GM19240 (cell line): Measurements from ENCODE around the gene GABRG3.

Source experiments
- DNase-seq: peaks from one replicate; pipeline ENCODE4 v3.0.0; 2011; ENCODE audit warnings: low spot score; ENCODE audit not compliant: insufficient read length

GABRG3 gene

DNA sequence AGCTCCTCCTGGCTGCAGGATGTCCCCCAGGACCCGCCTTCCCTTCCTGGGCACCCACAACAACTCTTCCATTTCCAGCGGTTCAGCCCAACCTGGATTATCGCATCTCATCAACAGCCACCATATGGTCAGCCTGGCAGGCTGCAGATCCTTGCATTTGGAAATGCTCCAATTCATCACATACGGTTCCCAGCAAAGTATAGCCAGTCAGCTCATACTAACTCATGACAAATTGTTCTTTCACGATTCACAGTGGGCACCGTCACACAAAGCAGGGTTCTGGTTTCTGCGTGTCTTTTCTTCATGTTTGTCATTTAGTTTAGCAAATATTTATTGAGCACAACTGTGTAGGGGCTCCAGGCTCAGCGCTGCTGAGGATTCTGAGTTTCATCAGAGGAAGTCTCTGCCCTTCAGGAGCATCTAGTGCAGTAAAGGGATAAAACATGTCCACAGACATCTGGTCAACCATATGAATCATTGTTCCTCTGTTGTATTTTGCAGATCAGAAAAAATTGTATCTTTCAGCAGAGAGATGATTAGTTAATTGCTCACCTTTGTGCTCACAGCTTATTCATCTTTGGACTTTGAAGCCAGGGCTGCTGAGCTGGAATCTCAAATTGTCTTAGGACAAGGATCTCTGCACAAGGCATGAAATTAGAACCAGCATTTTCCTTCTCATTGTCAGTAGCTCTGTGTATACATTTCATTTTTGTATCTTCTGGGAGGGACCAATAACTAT is 125.1 kb downstream of the GABRG3 start:
- no peak for DNase-seq

DNA sequence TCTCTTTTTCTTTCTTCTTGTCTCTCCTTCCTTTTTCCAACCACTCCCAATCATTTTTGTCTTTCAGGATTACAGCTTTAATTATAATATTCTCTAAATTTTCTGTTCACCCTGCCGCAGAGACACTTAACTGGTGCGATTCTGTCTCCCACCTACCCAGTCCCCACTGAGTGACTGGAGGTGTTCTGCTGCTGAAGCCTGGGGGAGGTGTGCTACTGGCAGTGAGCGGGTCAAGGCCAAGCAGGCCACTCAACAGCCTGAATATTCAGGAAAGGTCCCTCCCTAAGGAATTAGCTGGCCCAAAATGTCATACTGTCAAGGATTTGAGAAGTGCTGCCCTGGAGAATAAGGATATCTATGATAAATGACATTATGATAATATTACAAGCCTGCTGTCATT is 126.5 kb downstream of the GABRG3 start:
- no peak for DNase-seq

DNA sequence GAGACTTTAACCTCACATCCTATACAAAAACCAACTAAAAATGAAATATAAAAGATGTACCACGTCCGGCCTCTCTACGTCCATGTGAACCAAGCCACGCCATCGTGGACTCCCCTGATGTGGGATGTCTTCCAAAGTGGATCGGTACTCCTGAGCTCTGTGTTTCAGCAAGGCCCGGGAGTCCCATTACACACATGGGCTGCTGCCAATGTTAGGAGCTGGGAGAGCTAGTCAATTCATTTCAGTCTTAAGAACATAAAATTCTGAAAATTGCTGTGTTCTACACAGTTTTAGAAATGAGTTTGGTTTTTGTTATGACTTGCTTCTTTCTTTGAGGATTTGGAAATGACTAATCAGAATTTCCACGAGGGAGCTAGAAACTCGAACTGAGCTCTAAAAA is 131.0 kb downstream of the GABRG3 start:
- DNase-seq, result no peak

DNA sequence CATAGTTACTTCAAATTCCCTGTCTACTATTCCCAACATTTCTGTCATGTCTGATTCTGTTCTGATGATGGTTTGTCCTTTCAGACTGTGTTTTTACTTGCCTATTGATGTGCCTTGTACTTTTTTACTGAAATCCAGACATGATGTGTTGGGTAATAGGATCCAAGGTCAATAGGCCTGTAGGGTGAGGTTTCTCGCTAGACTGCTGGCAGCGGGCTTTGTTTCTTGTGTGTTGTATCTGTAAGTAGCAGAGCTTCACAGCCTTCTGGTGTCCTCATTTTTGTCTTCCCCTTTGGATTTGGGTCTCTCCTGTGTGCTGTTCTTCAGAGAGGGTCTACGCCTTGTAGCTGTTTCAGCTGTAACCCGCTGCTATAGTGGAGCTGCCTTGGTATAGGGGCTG is 140.3 kb downstream of the GABRG3 start:
- no peak for DNase-seq

DNA sequence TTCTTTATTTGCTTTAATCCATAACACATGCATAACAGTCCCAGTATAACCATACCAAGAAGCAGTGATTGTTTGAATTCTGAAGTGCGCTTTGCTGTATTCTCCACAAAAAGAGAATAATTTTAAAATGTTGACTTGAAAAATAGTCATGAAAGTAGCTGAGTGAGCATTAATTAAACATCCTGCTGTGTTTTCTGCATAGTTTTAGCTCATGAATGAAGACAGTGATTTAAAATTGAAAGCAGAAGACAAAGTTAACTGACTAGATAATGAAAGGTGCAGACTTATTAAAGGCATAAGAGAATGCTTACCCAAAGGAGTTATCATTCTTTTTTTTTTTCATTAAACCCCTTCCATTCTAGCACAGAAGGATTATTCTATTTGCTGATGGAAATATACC is 143.5 kb downstream of the GABRG3 start:
- no peak for DNase-seq

DNA sequence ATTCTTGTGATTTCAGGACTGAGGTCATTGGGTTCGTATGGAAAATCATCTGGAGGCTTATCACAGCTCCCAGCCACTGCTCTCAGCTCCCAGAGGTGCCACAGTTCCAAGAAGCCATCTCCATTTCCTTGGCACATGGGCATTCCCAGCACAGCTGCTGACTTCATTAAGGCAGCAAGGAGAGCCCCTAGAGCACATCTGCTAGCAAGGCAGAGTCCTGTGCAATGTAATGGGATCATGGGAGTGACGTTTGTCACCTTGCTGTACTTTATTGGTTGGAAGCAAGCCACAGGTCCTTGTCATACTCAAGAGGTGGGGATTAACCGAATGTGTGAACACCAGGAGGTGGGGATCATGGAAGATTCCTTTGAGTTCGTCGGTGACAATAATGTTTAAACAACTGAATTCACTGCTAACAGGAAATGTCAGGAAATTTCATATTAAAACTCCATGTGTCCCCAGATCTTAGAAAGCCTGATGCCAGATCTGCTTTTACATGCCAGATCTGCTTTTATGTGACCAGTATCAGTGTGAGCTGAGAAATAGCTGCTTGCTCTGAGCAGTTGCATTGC is 148.8 kb downstream of the GABRG3 start:
- DNase-seq, result no peak

DNA sequence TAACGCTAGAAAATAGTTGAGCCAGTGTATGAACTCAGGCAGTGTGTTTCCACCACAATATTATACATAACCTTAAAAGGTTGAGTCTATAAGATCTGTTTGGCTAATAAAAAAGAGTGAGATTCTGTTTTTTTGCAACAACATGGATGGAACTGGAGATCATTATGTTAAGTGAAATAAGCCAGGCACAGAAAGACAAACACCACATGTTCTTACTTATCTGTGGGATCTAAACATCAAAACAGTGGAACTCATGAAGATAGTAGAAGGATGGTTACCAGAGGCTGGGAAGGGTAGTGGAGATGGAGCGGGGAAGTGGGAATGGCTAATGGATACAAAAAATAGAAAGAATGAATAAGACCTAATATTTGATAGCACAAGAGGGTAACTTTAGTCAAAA is 150.7 kb downstream of the GABRG3 start:
- DNase-seq, result no peak

DNA sequence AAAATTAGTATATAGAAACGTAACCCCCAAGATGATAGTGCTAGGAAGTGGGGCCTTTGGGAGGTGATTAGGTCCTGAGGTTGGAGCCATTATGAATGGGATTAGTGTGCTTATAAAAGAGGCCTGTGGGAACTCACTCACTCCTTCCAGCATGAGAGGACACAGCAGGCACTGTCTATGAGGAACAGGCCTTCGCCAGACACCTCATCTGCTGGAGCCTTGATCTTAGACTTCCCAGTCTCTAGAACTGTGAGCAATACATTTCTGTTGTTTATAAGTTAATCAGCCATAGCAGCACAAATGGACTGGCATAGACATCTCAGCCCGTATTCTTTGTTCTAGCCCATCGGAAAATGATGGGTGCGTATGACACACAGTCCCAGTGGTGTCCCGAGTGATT is 152.3 kb downstream of the GABRG3 start:
- no peak for DNase-seq

DNA sequence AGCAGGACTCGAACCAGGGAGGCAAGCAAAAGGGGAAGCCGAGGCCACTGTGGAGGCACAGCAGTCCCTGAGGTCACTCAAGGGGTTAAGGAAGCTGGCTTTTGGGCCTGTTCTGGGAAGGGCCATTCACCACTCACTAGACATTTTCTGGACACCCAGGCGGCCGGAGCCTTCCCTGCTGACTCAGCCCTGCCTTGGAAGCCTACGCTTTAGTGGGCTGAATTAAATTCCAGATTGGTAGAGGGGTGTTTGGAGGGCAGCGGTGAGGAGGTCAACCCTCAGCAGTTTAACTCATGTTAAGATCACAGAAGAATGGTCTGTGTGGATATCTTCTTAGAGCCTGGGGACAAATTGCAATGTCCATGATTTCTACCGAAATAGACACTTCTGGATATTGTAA is 152.8 kb downstream of the GABRG3 start:
- no peak for DNase-seq

DNA sequence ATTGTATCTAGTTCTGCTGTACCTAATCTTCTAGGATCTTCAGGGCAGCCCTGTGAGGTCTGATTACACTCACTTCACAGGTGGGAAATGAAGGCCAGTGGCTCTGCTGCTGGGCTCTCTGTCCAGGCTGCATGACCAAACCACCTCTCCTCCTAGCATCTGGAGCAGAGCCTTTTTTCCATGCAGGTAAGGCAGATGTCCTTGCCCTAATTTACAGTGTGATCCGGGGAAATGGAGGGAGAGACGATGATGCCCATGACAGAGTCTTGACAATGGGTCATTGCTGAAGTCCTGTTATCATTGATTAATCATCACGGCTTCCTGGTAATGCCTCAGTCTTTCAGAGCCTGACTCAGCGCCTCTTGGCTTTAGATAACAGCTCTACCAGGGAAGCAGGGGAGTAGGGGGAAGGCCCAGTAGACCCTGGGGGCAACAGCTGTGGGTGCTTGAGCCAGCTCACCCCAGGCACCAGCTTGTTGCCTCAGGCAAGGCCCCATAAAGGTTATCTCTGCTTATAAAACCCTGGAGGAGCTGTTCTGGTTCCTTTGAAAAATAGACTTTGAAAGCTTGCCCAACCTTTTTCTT is 153.4 kb downstream of the GABRG3 start:
- no peak for DNase-seq

DNA sequence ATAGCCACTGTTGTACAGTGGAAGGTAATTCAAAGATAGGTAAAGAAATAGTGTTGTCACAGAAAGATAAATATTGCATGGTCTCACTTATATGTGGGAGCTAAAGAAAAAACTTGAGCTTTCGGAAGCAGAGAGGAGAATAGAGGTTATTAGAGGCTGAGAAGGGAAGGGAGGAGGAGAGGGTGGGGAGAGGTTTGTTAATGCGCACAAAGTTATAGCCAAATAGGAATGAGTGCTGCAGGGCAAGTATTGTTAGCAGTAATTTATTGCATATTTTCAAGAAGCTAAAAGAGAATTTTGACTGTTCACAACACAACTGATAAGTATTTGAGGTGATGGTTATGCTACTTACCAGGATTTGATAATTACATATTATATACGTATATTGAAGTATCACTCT is 154.2 kb downstream of the GABRG3 start:
- DNase-seq, result no peak

DNA sequence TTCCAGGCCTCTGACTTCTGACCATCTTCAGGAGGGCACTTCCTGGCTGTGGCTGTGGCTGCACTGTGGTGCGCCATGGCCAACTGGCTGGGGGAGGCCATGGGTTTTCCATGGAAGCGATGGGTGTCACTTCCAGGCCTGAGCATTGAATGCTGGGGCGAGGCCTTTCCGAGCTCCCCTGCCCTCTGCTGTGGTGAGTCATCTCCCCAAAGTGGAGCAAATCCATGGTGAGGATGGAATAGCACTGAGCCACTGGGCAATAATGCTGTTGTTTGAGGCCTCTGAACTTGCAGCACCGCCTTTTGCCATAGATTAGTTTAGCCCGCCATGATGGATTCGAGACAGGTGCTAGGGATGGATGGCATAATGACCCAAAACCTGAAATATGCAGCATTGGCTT is 155.5 kb downstream of the GABRG3 start:
- no peak for DNase-seq

DNA sequence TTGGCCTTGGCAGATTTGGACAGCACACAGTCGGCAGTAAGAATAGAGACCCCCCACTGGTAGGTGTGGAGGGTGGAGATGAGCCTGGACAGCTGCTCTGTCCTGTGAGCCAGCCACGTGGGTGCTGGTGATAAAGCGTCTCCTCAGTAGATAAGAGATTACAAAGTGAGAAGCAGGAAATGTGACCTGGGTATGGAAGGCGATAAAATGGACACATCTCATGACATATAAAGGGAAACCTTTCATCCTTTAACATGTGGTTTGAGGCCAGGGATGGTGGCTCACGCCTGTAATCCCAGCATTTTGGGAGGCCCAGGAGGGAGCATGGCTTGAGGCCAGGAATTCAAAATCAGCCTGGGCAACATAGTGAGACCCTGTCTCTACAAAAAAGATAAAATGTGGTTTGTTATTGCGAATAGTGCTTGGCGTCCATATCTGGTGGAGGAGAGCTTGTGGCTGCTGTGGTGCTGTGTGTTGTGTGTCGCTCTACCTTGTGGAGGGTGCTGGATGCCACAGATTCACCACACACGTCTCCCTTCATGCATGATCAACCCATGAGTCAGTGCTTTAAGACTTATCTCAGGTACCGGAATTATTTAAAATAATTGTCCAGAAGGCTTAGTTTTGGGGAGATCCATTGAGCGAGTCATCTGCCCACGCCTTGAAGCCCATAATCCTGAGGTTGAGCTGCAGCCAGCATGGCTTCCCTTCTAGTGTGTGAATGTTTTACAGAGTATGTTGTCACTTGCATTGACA is 157.0 kb downstream of the GABRG3 start:
- DNase-seq, result no peak

DNA sequence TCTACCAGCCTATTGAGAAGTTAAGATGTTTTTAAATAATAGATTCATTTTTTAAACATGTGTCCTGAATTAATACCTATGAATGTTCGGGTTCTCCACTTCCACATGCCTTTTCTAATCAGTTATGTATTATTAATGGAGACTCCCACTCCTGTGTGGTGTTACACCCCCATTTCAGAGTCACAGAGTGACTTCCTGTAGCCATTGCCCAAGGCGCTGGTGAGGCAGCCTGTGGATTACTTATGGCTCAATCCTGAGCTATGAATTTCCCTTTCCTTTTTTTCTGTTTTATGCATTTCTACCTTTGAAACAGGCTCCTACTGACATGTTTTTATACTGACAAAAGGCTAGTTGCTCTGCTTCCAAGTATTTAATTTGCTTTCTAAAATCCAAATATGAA is 162.3 kb downstream of the GABRG3 start:
- DNase-seq, result no peak

DNA sequence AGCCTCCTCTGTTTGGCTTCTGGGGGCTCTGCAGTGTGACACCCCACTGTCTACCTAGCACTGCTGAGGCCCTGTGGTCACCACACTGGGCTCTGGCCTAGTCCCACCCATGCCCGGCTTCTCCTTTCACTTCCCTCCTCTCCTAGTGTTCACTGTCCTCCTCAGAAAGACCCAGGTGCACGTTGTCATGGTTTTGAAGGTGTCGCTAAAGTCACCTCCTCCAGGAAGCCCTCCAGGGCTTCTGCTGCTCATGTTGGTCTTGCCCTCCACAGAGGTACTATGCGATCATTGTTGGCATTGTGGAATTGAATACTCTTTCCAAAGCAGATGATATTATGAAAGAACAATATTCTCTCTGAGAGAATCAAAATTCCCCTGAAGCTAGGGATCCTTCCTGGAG is 163.5 kb downstream of the GABRG3 start:
- no peak for DNase-seq

DNA sequence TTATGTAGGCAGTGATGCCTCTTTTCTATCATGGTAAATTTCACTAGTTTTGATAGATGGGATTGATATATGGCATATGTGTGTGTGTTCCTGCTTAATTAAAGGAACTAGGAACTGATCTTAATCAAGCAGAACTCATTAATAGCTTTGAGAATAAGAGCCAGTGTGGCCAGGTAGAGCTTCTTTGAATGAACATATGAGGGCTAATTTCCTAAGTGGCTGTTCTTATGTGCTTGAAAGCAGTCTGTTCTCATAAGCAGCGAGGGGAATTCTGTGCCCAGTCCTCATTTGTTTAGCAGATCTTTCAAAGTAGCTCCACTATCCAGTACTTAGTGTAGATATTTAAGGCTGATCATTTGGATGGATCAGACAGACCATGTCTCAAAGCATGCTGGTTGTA is 164.2 kb downstream of the GABRG3 start:
- DNase-seq, result no peak

DNA sequence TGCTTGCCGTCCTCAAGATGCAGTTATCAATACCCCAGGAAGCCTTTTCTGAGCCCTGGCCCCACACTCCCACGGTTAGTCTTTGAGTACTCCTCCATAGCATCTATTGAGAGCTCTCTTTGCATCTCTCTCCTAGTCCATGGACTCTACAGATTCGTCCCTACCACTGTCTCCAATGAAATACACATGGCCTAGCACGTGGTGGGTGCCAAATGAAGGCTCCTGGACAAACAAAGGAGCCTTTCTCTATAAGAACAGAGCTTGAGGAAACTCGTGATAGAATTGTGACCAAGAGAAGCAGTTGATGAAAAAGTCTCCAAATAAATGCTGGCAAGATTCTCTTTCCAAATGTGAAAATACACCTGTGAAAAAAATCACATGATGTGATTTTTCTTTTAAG is 166.1 kb downstream of the GABRG3 start:
- no peak for DNase-seq

DNA sequence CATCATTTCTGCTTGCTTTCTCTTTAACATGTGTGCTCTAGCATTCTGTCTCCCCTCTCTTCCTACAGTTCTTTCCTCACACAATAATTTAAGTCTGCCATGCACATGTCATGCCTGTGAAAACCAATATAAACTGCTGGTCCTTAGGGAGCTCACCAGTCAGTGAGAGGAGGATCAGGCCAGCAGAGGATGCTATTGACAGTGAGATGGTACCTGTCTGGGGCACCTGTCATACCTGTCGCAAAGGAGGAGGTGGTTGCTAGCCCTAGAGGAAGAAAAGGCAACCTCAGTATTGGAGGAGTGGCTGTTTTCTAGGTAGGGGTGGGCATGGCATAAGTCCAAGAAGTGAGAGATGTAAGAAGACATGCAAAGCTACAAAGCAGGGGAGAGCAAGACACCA is 194.6 kb downstream of the GABRG3 start:
- DNase-seq, result no peak

DNA sequence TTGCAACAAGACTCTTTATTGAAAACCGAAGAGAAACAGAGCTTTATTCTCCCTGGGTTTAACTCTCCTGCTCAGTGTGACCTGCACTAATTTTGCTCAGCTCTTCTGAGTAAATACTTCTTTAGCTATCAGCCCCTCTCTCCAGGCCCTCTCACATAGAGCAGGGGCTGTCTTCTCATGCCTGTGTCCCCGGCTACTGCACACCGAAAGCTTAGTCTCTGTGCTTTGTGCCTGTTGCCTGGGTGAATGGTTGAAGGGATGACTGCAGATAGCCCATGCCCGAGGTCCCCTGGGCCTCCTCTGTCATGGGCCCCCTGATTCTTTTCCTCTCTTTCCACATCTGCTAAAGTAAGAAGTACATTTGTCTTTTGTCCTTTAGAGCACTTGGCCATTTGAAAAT is 195.9 kb downstream of the GABRG3 start:
- DNase-seq, result no peak

DNA sequence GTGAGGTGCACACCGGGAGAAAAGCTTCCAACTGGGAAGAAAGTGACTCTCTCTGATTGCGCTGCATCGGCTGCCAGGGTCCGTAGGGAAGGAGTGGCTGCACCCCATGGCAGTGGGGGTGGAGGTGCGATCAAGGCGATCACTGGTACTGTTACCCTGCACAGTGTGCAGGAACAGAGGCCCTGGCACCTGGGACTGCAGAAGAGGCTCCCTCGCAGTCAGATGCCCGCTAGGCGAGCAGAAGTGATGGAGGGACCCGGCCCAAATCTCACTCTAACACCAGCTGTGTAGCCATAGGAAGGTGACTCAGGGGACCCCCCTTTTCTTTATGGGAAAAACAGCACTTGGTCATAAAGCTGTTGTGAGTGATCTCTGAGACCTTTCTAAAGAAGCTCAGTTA is 196.8 kb downstream of the GABRG3 start:
- DNase-seq, result no peak

DNA sequence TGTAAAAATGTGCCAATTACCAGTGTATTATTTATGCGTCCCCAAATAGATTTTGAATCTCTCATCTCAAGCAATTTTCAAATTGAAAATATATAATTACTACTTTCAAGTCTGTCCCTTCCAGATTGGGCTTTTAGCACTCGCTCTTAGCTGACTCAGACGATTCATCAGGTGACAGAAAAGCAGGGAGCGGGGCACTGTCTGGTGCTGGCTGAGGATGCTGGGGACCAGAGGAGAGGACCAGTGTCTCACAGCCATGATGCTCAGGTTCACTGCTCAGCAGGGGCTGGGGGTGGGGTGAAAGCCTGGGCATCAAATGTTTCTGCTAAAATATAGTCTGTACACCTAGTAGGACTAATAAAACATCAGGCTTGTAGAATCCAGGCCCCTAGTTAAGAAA is 199.9 kb downstream of the GABRG3 start:
- DNase-seq, result no peak

DNA sequence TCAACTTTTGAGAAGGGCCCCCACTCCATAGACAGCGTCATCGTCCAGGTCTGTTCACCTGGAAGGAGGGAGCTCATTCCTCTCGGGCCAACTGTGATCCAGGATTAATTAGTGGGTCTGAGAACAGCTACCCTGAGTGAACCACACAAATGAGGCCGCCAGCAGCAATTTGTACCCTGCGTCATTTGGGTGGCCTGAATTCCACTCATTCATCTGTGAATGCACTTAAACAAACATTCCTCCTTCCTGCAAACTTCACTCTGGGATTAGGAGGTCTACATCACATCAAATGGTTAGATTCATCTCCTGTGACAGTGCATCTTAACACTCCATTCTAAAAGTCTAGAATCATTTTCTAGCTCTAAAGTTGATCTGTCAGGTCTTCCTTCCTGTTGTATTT is 201.8 kb downstream of the GABRG3 start:
- DNase-seq, result no peak
